GM18519 (cell line): ENCODE measurements around the gene SETDB1.
"Not testable (repeated sequence)": the region's sequence is repeated elsewhere in the genome, so short reads cannot be mapped to it uniquely, and the experiment has no call there.

Experiments used
- ATAC-seq: cut with Tn5 transposase; IDR thresholded peaks from one replicate; pipeline ENCODE4 v1.9.1; 2021; ENCODE audit warnings: mild to moderate bottlenecking, moderate library complexity; ENCODE audit not compliant: unreplicated experiment, low FRiP score

SETDB1 gene

GRCh38 chr1:150926097-150926741 is at the start of gene SETDB1:
Gene SETDB1 (plus strand): TSS chr1:150926363. CDS start chr1:150927715, 1,352 bp downstream.
- ATAC-seq: peak; percentile 87

- not testable (repeated sequence) for ATAC-seq
Observed at GRCh38 chr1:150878931-150879330, 47.2 kb upstream of the SETDB1 start.

GRCh38 chr1:150881331-150882070 is 44.7 kb upstream of the SETDB1 start:
- ATAC-seq: no peak

GRCh38 chr1:150883121-150883520 is 43.0 kb upstream of the SETDB1 start:
- ATAC-seq: not testable (repeated sequence)

- no peak for ATAC-seq
Observed at GRCh38 chr1:150887018-150887417, 39.1 kb upstream of the SETDB1 start, which contains the start of gene CTXND2. Gene CTXND2 (plus strand): TSS chr1:150887136. CDS start chr1:150912315, 25,179 bp downstream.

- ATAC-seq: no peak
Observed at GRCh38 chr1:150888727-150889126, 37.4 kb upstream of the SETDB1 start.

- no peak for ATAC-seq
Observed at GRCh38 chr1:150890033-150890416, 36.1 kb upstream of the SETDB1 start.

- ATAC-seq: no peak
Observed at GRCh38 chr1:150893336-150893913, 32.7 kb upstream of the SETDB1 start.

GRCh38 chr1:150895618-150896017 is 30.5 kb upstream of the SETDB1 start:
- no peak for ATAC-seq

- not testable (repeated sequence) for ATAC-seq
Observed at GRCh38 chr1:150899795-150900194, 26.4 kb upstream of the SETDB1 start.

GRCh38 chr1:150902346-150902745 is 23.8 kb upstream of the SETDB1 start:
- no peak for ATAC-seq

- ATAC-seq: no peak
Observed at GRCh38 chr1:150902751-150903150, 23.4 kb upstream of the SETDB1 start.

- ATAC-seq: no peak
Observed at GRCh38 chr1:150905301-150905700, 20.9 kb upstream of the SETDB1 start.

- ATAC-seq: no peak
Observed at GRCh38 chr1:150906329-150906728, 19.8 kb upstream of the SETDB1 start.

- no peak for ATAC-seq
Observed at GRCh38 chr1:150906813-150907212, 19.4 kb upstream of the SETDB1 start.

GRCh38 chr1:150909585-150910180 is 16.5 kb upstream of the SETDB1 start:
- no peak for ATAC-seq

GRCh38 chr1:150912623-150913022 is 13.5 kb upstream of the SETDB1 start:
- no peak for ATAC-seq

- ATAC-seq: no peak
Observed at GRCh38 chr1:150917387-150917786, 8.8 kb upstream of the SETDB1 start.

GRCh38 chr1:150922519-150922975 is 3.6 kb upstream of the SETDB1 start:
- ATAC-seq: no peak

- no peak for ATAC-seq
Observed at GRCh38 chr1:150925080-150925479, 1.1 kb upstream of the SETDB1 start.

- no peak for ATAC-seq
Observed at GRCh38 chr1:150927624-150928023, 1.5 kb downstream of the SETDB1 start.
